ENCODE results near the gene ASTN2. TPM values are rescaled to one million over a fixed set of nuclear protein-coding genes. Genes with fewer than 3 reads are reported as not detected.

ASTN2 gene
- total and polyA plus RNA-seq, 9 of the 15 experiments (the other 6 are each of a cell fraction or from before 2014, with no cell fraction given): 0.56 to 3.5 (median 1.9) TPM

GRCh38 chr9:116437411-116438370 is 977.2 kb downstream of the ASTN2 start (continued):
- TF ChIP-seq NFYB (IDR thresholded peaks at IDR 0.05; ENCODE audit: extremely low read depth, insufficient read length) (no peak), CUX1 (CRISPR knock-in tag; IDR thresholded peaks at IDR 0.05) (no peak), GATAD2A (IDR thresholded peaks at IDR 0.05) (no peak), HNRNPUL1 (IDR thresholded peaks at IDR 0.05; ENCODE audit: low read length) (no peak), CC2D1A (IDR thresholded peaks at IDR 0.05) (peak; percentile 55), USF1 (CRISPR knock-in tag; IDR thresholded peaks at IDR 0.05) (no peak), CEBPB (tag; IDR thresholded peaks at IDR 0.05) (no peak), ATF3 (IDR thresholded peaks at IDR 0.05) (peak; percentile 95), ATF3 (CRISPR knock-in tag; conservative IDR thresholded peaks at IDR 0.05) (peak; percentile 74; the same call in 1 of the 2 replicates), HSF4 (CRISPR knock-in tag; IDR thresholded peaks at IDR 0.05; ENCODE audit: borderline replicate concordance) (no peak), SRF (CRISPR knock-in tag; IDR thresholded peaks at IDR 0.05) (peak in 1 of 2 experiments; percentile 23; a peak in 1 of 4 replicates), KLF10 (CRISPR knock-in tag; IDR thresholded peaks at IDR 0.05) (no peak), MEF2D (tag; conservative IDR thresholded peaks at IDR 0.05; ENCODE audit: low read depth) (peak; percentile 20; the same call in 1 of the 2 replicates), ZBED1 (IDR thresholded peaks at IDR 0.05) (no peak), ZNF445 (CRISPR knock-in tag; IDR thresholded peaks at IDR 0.05; ENCODE audit: low read depth) (no peak), ZBTB17 (CRISPR knock-in tag; IDR thresholded peaks at IDR 0.05) (peak; percentile 86), ZNF347 (CRISPR knock-in tag; IDR thresholded peaks at IDR 0.05; ENCODE audit: low read depth) (no peak), NCOA6 (IDR thresholded peaks at IDR 0.05) (no peak), E4F1 (CRISPR knock-in tag; IDR thresholded peaks at IDR 0.05; ENCODE audit: borderline replicate concordance) (no peak)

Measured in K562 (cell line).